ENCODE data around the gene MYOG.

Gene MYOG

GRCh38 chr1:203104789-203105390, 19.1 kb upstream of the MYOG start:
- Histone ChIP-seq H2BK5ac (ENCODE audit: low read length) (no peak overlapping the region), H3K9ac (ENCODE audit: low read length) (no peak overlapping the region), H3K18ac (ENCODE audit: low read length) (no peak overlapping the region), H3K56ac (ENCODE audit: low read length) (no peak overlapping the region), H3K79me1 (ENCODE audit: low read length) (no peaks in the 10 kb centered on the region), H2BK15ac (replicated peaks; ENCODE audit: low read depth) (no peak overlapping the region), H4K8ac (ENCODE audit: low read depth, low read length) (no peak overlapping the region), H3K4me3 (ENCODE audit: low read length) (no peak overlapping the region), H4K5ac (ENCODE audit: low read length) (no peak overlapping the region), H3K27ac (ENCODE audit: low read depth, low read length) (no peak overlapping the region), H3K4me1 (ENCODE audit: control insufficient read depth, low read depth, low read length) (no peaks in the 10 kb centered on the region), H3K23ac (ENCODE audit: low read length) (no peak overlapping the region), H3K4me2 (ENCODE audit: low read length) (no peak overlapping the region), H3K27me3 (ENCODE audit: insufficient read depth, low read length, poor library complexity) (no peaks in the 10 kb centered on the region), H3K79me2 (ENCODE audit: control insufficient read depth, insufficient read depth, low read length) (no peaks in the 10 kb centered on the region), H2AK5ac (ENCODE audit: low read length) (no peak overlapping the region), H2BK120ac (ENCODE audit: low read depth, low read length) (no peak overlapping the region), H3K4ac (ENCODE audit: low read depth, low read length) (no peak overlapping the region), H3K36me3 (ENCODE audit: control insufficient read depth, insufficient read depth, low read length) (no peaks in the 10 kb centered on the region)
- no peak for DNase-seq

- Histone ChIP-seq H3K4me2 (ENCODE audit: low read length) (no peak overlapping the region), H3K79me2 (ENCODE audit: control insufficient read depth, insufficient read depth, low read length) (no peaks in the 10 kb centered on the region), H3K56ac (ENCODE audit: low read length) (no peak overlapping the region), H3K4me1 (ENCODE audit: control insufficient read depth, low read depth, low read length) (no peaks in the 10 kb centered on the region), H4K5ac (ENCODE audit: low read length) (no peak overlapping the region), H2BK120ac (ENCODE audit: low read depth, low read length) (no peak overlapping the region), H4K8ac (ENCODE audit: low read depth, low read length) (no peak overlapping the region), H2AK5ac (ENCODE audit: low read length) (no peak overlapping the region), H2BK5ac (ENCODE audit: low read length) (no peak overlapping the region), H3K18ac (ENCODE audit: low read length) (no peak overlapping the region), H3K4me3 (ENCODE audit: low read length) (no peak overlapping the region), H3K36me3 (ENCODE audit: control insufficient read depth, insufficient read depth, low read length) (no peaks in the 10 kb centered on the region), H3K4ac (ENCODE audit: low read depth, low read length) (no peak overlapping the region), H3K9ac (ENCODE audit: low read length) (no peak overlapping the region), H3K27ac (ENCODE audit: low read depth, low read length) (no peak overlapping the region), H2BK15ac (replicated peaks; ENCODE audit: low read depth) (no peak overlapping the region), H3K79me1 (ENCODE audit: low read length) (no peaks in the 10 kb centered on the region), H3K27me3 (ENCODE audit: insufficient read depth, low read length, poor library complexity) (no peaks in the 10 kb centered on the region), H3K23ac (ENCODE audit: low read length) (no peak overlapping the region)
- DNase-seq, result no peak
- WGBS (ENCODE audit: extremely low coverage, insufficient coverage, low lambda C conversion rate), result no CpG with 5 or more reads among the region's 6 CpGs
Observed at GRCh38 chr1:203103829-203104495, 18.1 kb upstream of the MYOG start.

- Histone ChIP-seq H3K9ac (ENCODE audit: low read length) (no peak overlapping the region), H3K4ac (ENCODE audit: low read depth, low read length) (no peak overlapping the region), H3K79me2 (ENCODE audit: control insufficient read depth, insufficient read depth, low read length) (no peaks in the 10 kb centered on the region), H2BK120ac (ENCODE audit: low read depth, low read length) (no peak overlapping the region), H2AK5ac (ENCODE audit: low read length) (no peak overlapping the region), H3K18ac (ENCODE audit: low read length) (no peak overlapping the region), H3K4me3 (ENCODE audit: low read length) (no peak overlapping the region), H4K8ac (ENCODE audit: low read depth, low read length) (no peak overlapping the region), H4K5ac (ENCODE audit: low read length) (no peak overlapping the region), H3K27ac (ENCODE audit: low read depth, low read length) (no peak overlapping the region), H3K36me3 (ENCODE audit: control insufficient read depth, insufficient read depth, low read length) (no peaks in the 10 kb centered on the region), H3K23ac (ENCODE audit: low read length) (no peak overlapping the region), H3K79me1 (ENCODE audit: low read length) (no peaks in the 10 kb centered on the region), H3K56ac (ENCODE audit: low read length) (no peak overlapping the region), H3K27me3 (ENCODE audit: insufficient read depth, low read length, poor library complexity) (no peaks in the 10 kb centered on the region), H3K4me2 (ENCODE audit: low read length) (no peak overlapping the region), H3K4me1 (ENCODE audit: control insufficient read depth, low read depth, low read length) (no peaks in the 10 kb centered on the region), H2BK15ac (replicated peaks; ENCODE audit: low read depth) (no peak overlapping the region), H2BK5ac (ENCODE audit: low read length) (no peak overlapping the region)
- no CpG with 5 or more reads among the region's 4 CpGs for WGBS (ENCODE audit: extremely low coverage, insufficient coverage, low lambda C conversion rate)
- no peak for DNase-seq
Observed at GRCh38 chr1:203103216-203103615, 17.4 kb upstream of the MYOG start.

GRCh38 chr1:203101813-203102634, 16.2 kb upstream of the MYOG start:
- Histone ChIP-seq H3K27ac (ENCODE audit: low read depth, low read length) (no peak overlapping the region), H3K4ac (ENCODE audit: low read depth, low read length) (no peak overlapping the region), H2BK5ac (ENCODE audit: low read length) (no peak overlapping the region), H3K9ac (ENCODE audit: low read length) (no peak overlapping the region), H4K5ac (ENCODE audit: low read length) (no peak overlapping the region), H3K4me2 (ENCODE audit: low read length) (no peak overlapping the region), H3K18ac (ENCODE audit: low read length) (no peak overlapping the region), H3K56ac (ENCODE audit: low read length) (no peak overlapping the region), H3K4me1 (ENCODE audit: control insufficient read depth, low read depth, low read length) (no peaks in the 10 kb centered on the region), H2AK5ac (ENCODE audit: low read length) (no peak overlapping the region), H3K27me3 (ENCODE audit: insufficient read depth, low read length, poor library complexity) (no peaks in the 10 kb centered on the region), H3K79me2 (ENCODE audit: control insufficient read depth, insufficient read depth, low read length) (no peaks in the 10 kb centered on the region), H3K79me1 (ENCODE audit: low read length) (no peaks in the 10 kb centered on the region), H3K4me3 (ENCODE audit: low read length) (no peak overlapping the region), H3K23ac (ENCODE audit: low read length) (no peak overlapping the region), H4K8ac (ENCODE audit: low read depth, low read length) (no peak overlapping the region), H3K36me3 (ENCODE audit: control insufficient read depth, insufficient read depth, low read length) (no peaks in the 10 kb centered on the region), H2BK15ac (replicated peaks; ENCODE audit: low read depth) (no peak overlapping the region), H2BK120ac (ENCODE audit: low read depth, low read length) (no peak overlapping the region)
- DNase-seq, result no peak
- WGBS (ENCODE audit: extremely low coverage, insufficient coverage, low lambda C conversion rate), result no CpG with 5 or more reads among the region's 6 CpGs

GRCh38 chr1:203100516-203100869, 14.7 kb upstream of the MYOG start:
- no peak overlapping the region for H2BK15ac ChIP-seq (replicated peaks; ENCODE audit: low read depth)
- no peak overlapping the region for H3K4ac ChIP-seq (ENCODE audit: low read depth, low read length)
- no peaks in the 10 kb centered on the region for H3K27me3 ChIP-seq (ENCODE audit: insufficient read depth, low read length, poor library complexity)
- DNase-seq, result no peak
- no peak overlapping the region for H2AK5ac ChIP-seq (ENCODE audit: low read length)
- no peak overlapping the region for H2BK5ac ChIP-seq (ENCODE audit: low read length)
- no peak overlapping the region for H3K4me3 ChIP-seq (ENCODE audit: low read length)
- no peak overlapping the region for H4K5ac ChIP-seq (ENCODE audit: low read length)
- no peak overlapping the region for H4K8ac ChIP-seq (ENCODE audit: low read depth, low read length)
- H2BK120ac ChIP-seq (ENCODE audit: low read depth, low read length), result no peak overlapping the region
- no peak overlapping the region for H3K18ac ChIP-seq (ENCODE audit: low read length)
- H3K27ac ChIP-seq (ENCODE audit: low read depth, low read length), result no peak overlapping the region
- H3K79me2 ChIP-seq (ENCODE audit: control insufficient read depth, insufficient read depth, low read length), result no peaks in the 10 kb centered on the region
- H3K23ac ChIP-seq (ENCODE audit: low read length), result no peak overlapping the region
- no peak overlapping the region for H3K56ac ChIP-seq (ENCODE audit: low read length)
- no peaks in the 10 kb centered on the region for H3K36me3 ChIP-seq (ENCODE audit: control insufficient read depth, insufficient read depth, low read length)
- H3K9ac ChIP-seq (ENCODE audit: low read length), result no peak overlapping the region
- H3K4me1 ChIP-seq (ENCODE audit: control insufficient read depth, low read depth, low read length), result no peaks in the 10 kb centered on the region
- no peak overlapping the region for H3K4me2 ChIP-seq (ENCODE audit: low read length)
- H3K79me1 ChIP-seq (ENCODE audit: low read length), result no peaks in the 10 kb centered on the region
